ES-I3 (cell line): ENCODE results near the gene BCAP31.
"Not testable (repeated sequence)": the region's sequence is repeated elsewhere in the genome, so short reads cannot be mapped to it uniquely, and the experiment has no call there.

Experiments
- H3K36me3 ChIP-seq: 2 replicates; pipeline ENCODE4 v1.6.1; 2013; ENCODE audit warnings: mild to moderate bottlenecking, low read length, control low read depth, moderate library complexity; ENCODE audit not compliant: insufficient read depth
- H3K4me1 ChIP-seq: 2 replicates; pipeline ENCODE4 v1.6.1; 2013; ENCODE audit warnings: mild to moderate bottlenecking, control low read depth, low read length; ENCODE audit not compliant: insufficient read depth
- H3K9ac ChIP-seq: 2 replicates; pipeline ENCODE4 v1.6.1; 2013; ENCODE audit warnings: low read depth, mild to moderate bottlenecking, low read length, moderate library complexity
- H3K9me3 ChIP-seq: 2 replicates; pipeline ENCODE4 v1.6.1; 2013; ENCODE audit warnings: mild to moderate bottlenecking, low read length, moderate library complexity; ENCODE audit not compliant: control insufficient read depth, insufficient read depth

The BCAP31 gene

DNA sequence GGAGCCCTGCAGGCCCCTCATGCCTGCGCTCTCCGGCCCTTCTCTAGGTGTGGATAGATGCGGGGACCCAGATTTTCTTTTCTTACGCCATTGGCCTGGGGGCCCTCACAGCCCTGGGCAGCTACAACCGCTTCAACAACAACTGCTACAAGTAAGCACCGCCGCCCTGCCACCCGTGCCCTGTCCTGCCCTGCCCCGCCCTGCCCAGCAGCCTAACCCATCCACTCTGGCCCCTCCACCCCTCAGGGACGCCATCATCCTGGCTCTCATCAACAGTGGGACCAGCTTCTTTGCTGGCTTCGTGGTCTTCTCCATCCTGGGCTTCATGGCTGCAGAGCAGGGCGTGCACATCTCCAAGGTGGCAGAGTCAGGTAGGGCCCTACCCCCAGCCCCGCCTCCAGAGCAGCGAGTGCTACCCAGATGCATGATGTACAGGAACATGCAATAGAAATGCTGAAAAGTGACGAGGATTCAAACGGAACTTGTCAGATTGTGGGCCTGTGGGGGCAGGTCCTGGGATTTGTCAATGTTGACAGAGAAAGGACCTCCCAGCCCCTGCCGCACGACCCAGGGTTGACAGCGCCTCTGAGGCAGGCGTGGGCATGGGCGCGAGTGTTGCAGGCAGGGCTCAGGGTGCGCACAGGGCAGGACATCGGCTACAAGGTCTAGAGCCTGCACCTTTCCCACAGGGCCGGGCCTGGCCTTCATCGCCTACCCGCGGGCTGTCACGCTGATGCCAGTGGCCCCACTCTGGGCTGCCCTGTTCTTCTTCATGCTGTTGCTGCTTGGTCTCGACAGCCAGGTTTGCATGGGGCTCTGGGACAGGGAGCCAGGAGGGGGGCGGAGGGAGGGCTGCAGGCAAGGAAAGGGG, 30.7 kb downstream of the BCAP31 start:
- H3K9me3 ChIP-seq, result no peaks in the 10 kb centered on the region
- H3K4me1 ChIP-seq, result peaks cover 4% of the 10 kb centered on the region; the same call in 1 of the 2 replicates
- H3K36me3 ChIP-seq, result no peaks in the 10 kb centered on the region; the same call in 1 of the 2 replicates
- no peak overlapping the region for H3K9ac ChIP-seq

- no peaks in the 10 kb centered on the region; the same call in 1 of the 2 replicates for H3K36me3 ChIP-seq
- peaks cover 4% of the 10 kb centered on the region; the same call in 1 of the 2 replicates for H3K4me1 ChIP-seq
- no peaks in the 10 kb centered on the region for H3K9me3 ChIP-seq
- no peak overlapping the region for H3K9ac ChIP-seq
These were observed 31.5 kb downstream of the BCAP31 start for GRCh38 chrX:153692611-153693156.

- Histone ChIP-seq H3K36me3 (no peaks in the 10 kb centered on the region; the same call in 1 of the 2 replicates), H3K9ac (no peak overlapping the region), H3K9me3 (no peaks in the 10 kb centered on the region), H3K4me1 (peaks cover 4% of the 10 kb centered on the region; the same call in 1 of the 2 replicates)
These were observed 32.2 kb downstream of the BCAP31 start for GRCh38 chrX:153692003-153692402.

GRCh38 chrX:153691032-153691827, 33.0 kb downstream of the BCAP31 start:
- H3K4me1 ChIP-seq, H3K9me3 ChIP-seq, H3K36me3 ChIP-seq, H3K9ac ChIP-seq: not testable (repeated sequence)

DNA sequence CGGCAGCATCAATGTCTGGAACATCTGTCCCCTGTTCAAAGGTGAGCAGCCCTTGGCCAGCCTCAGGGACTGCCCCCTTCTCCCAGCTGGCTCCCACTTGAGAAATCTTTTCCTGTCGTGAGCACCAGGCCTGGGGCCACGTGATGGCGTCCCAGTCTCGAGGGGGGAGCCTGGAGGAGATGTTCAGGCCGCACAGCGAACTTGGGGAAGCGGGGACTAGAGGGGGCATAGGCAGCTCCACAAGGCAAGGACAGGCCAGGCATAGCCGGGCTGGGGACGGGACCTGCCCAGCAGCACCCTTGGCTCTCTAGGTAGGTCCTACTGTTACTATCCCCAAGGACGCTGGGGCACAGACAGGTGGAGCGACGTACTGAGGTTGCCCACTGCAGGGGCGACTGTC, 33.7 kb downstream of the BCAP31 start:
- H3K4me1 ChIP-seq, result peaks cover 10% of the 10 kb centered on the region; the same call in 1 of the 2 replicates
- H3K36me3 ChIP-seq, result no peaks in the 10 kb centered on the region; the same call in 1 of the 2 replicates
- H3K9ac ChIP-seq, result no peak overlapping the region
- no peaks in the 10 kb centered on the region for H3K9me3 ChIP-seq

DNA sequence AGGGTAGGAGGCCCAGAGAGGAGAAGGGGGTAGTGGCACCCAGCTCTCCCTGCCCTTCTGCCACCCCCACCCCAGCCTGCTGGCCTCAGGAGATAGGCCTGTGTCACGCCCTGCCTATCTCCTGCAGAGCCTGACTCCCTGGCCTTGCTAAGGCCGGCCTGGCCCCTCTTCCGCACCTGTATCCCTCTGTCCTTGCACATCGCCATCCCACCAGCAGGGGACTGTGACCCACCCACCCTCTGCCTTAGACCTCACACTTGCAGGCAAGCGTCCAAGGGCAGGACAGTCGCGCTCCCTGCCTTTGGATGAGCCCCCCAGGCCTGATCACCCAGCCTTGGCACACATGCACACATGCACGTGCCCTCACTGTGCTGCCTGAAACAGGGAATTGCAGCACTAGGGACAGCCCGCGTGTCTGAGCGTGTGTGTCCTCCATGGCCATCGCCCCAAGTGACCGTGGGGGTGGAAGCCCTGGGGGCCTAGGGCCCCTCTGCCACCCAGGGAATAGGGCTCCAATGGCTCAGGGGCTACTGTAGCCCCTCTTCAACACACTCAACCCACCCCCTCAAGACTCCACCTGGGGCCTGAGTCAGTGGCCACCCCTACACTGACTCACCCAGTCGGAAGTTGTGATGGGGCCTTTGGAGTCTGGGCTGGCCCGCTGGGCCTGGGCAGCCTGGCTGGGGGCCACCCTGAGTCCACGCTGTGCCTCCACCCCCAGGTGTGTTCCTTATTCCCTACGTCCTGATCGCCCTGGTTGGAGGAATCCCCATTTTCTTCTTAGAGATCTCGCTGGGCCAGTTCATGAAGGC, 34.3 kb downstream of the BCAP31 start:
- peak overlapping the region; percentile 35; the same call in 1 of the 2 replicates for H3K9ac ChIP-seq
- no peaks in the 10 kb centered on the region; the same call in 1 of the 2 replicates for H3K36me3 ChIP-seq
- peaks cover 11% of the 10 kb centered on the region; the same call in 1 of the 2 replicates for H3K4me1 ChIP-seq
- H3K9me3 ChIP-seq, result no peaks in the 10 kb centered on the region

GRCh38 chrX:153688911-153689590, 35.1 kb downstream of the BCAP31 start:
- no peaks in the 10 kb centered on the region for H3K9me3 ChIP-seq
- peaks cover 13% of the 10 kb centered on the region; the same call in 1 of the 2 replicates for H3K4me1 ChIP-seq
- H3K9ac ChIP-seq, result peak overlapping the region; percentile 58; the same call in 1 of the 2 replicates
- no peaks in the 10 kb centered on the region; the same call in 1 of the 2 replicates for H3K36me3 ChIP-seq

DNA sequence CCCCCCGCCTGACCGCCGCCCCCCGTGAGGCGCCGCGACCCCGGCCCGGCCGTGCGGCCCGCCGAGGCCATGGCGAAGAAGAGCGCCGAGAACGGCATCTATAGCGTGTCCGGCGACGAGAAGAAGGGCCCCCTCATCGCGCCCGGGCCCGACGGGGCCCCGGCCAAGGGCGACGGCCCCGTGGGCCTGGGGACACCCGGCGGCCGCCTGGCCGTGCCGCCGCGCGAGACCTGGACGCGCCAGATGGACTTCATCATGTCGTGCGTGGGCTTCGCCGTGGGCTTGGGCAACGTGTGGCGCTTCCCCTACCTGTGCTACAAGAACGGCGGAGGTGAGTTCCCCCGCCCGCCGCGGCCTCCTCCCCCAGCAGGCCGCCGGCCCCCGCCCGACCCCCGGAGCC, 35.7 kb downstream of the BCAP31 start:
- peaks cover 3% of the 10 kb centered on the region for H3K9me3 ChIP-seq
- peak overlapping the region; percentile 58; the same call in 1 of the 2 replicates for H3K9ac ChIP-seq
- H3K36me3 ChIP-seq, result no peaks in the 10 kb centered on the region; the same call in 1 of the 2 replicates
- peaks cover 17% of the 10 kb centered on the region; the same call in 1 of the 2 replicates for H3K4me1 ChIP-seq

- no peaks in the 10 kb centered on the region; the same call in 1 of the 2 replicates for H3K36me3 ChIP-seq
- peaks cover 17% of the 10 kb centered on the region; the same call in 1 of the 2 replicates for H3K4me1 ChIP-seq
- H3K9ac ChIP-seq, result no peak overlapping the region
- peaks cover 4% of the 10 kb centered on the region for H3K9me3 ChIP-seq
These were observed 36.1 kb downstream of the BCAP31 start for GRCh38 chrX:153688071-153688470.

DNA sequence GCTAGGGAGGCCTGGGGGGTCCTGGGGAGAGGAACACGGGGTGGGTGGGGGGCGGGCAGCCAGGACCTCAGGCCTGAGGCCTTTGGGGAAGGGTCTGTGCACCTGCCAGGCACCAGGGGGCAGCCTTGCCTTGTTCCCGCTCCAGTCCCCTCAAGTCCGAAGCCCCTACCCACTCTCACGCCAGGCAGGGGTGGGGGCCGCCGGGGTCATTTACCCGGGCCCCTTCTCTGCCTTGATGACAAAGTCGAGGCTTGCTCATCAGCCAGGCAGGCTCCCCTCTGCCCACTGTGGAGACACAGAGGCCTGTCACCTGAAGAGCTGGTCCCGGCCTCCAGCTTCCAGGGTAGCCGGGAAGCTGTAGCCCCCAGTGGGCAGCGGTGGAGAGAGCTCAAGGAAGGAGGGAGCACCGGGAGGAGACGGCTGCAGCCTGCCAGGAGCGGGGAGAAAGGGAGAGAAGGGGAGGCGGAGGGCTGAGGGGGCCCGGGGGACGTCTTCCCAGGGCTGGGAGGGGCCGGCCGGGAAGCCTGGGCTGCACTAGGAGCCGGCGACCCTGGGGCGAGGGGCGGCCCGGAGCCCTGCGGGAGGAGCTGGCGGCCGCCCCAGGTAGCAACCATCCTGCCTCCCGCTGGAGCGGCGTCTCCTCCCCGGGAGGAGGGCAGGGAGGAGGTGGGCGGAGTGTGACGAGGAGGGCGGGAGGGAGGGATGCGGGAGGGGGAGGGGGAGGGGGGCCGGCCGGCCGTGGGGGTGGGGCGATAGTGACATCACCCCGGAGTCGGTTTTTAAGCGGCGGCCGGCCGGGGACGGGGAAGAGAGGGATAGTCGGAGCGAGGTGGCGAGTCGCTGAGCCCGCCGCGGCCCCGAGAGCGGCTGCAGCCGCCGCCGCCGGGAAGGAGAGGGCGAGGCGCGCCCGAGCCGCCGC, 36.8 kb downstream of the BCAP31 start, which contains the start of gene SLC6A8:
SLC6A8 (plus strand) TSS at position 806 of the 919 bp plus-strand sequence. CDS start 649 bp downstream, outside the sequence.
- Histone ChIP-seq H3K9ac (peak within 1 kb of the TSS; percentile 58; the same call in 1 of the 2 replicates), H3K9me3 (peaks cover 4% of the 10 kb centered on the region), H3K36me3 (no peaks in the 10 kb centered on the region; the same call in 1 of the 2 replicates), H3K4me1 (peaks cover 17% of the 10 kb centered on the region; the same call in 1 of the 2 replicates)

DNA sequence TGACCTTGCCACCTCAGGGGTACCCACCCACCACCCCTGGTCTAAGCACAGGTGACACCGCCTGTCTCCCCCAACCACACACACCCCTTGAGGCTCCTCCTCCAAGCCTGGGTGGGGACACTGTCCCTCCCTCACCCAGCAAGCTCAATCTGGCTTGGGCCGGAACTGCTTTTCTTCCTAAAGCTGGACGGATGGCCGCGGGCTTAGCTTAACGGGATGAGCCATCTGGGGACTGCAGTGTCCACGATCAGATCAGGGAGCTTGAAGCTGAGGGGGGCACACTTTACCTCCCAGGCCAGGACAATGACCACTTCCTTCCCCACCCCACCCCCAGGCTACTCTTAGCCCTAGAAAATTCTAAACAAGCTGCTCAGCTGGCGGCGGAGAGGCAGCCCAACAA, 37.5 kb downstream of the BCAP31 start:
- Histone ChIP-seq H3K4me1 (peaks cover 17% of the 10 kb centered on the region; the same call in 1 of the 2 replicates), H3K36me3 (no peaks in the 10 kb centered on the region; the same call in 1 of the 2 replicates), H3K9ac (peak overlapping the region; percentile 29; the same call in 1 of the 2 replicates), H3K9me3 (peaks cover 4% of the 10 kb centered on the region)
